GM19468 (cell line): ENCODE measurements around the gene USP9X.
"Not testable (repeated sequence)": the region's sequence is repeated elsewhere in the genome, so short reads cannot be mapped to it uniquely, and the experiment has no call there.

Source experiments
- ATAC-seq: cut with Tn5 transposase; IDR thresholded peaks from one replicate; pipeline ENCODE4 v1.9.1; 2021; ENCODE audit warnings: mild to moderate bottlenecking, moderate library complexity, moderate number of reproducible peaks; ENCODE audit not compliant: unreplicated experiment; ENCODE audit errors: extremely low read depth

Gene USP9X

DNA sequence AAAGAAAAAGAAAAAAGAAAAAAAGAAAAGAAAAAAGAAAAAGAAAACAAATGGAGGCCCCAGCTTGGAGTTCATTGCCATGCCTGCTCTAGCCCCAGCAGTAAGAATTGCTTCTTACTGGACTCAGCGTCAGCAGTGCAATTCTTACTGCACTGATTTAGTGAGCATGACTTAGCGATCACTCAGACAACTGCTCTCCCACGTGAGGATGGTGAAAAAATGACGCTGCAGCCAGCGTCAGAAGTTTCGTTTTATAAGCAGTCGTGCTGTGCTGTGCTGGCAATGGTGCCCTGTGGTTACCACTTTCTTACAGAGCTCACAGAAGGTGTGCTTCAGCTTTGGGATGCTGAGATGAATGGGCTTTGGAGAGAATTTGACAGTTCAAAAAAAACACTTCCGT lies 180.4 kb downstream of the USP9X start:
- no peak for ATAC-seq

DNA sequence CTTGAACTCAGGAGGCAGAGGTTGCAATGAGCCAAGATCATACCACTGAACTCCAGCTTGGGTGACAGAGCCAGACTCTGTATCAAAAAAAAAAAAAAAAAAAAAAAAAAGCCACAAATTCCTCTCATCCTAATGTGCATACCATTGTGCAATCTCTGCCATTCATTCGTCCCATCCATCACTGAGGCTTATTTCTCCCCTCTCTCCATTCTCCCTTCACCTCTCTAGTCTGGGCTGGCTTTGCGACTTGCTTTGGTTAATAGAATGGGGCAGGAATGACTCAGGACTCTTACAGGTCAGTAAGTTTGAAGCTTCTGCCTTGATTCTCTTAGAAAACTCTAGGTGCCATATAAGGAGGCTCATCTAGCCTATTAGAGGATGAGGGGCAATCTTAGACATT lies 188.4 kb downstream of the USP9X start:
- no peak for ATAC-seq

DNA sequence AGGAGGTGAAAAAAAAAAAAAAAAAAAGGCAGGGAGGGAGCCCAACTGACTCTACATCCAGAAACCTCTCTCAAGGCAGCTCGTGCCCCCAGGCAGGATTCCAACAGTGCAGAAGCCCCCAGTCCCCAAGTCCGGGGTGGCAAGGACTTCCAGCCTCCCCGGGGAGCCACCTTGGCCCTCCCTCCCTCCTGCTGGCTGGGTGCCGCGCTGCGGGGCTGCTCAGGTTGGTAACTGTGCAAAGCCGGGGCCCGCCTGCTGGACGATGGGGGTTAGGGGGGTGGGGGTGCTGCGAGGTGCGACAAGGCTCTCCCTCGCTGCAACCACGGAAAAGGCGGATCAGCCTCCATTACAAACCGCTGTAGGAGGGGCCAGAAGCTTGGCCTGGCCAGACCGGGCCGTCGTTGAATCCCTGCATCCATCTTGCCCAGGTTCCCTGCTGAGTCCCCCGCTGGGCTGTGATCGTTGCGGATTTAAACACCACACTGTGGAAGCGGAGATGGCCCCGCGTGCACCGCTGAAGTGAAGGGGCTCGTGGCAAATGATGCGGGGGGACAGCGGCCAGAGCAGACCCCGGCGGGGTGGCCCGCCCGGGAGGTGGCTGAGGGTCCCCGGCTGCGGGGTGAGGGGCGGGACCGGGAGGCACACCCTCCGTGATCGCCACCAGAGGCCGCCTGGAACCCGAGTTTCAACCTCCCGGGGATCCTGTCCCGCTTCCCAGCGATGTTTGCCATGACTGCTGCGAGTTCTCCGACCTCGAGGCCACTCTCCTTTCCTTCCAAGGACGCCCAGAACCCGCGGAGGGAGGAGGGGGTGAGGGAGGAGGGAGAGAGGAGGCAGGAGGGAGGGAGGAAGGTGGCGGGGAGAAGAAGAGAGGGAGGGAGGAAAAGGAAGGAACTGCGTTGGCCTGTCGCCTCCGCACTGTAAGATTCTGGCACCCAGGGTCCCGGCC lies 190.7 kb downstream of the USP9X start:
- ATAC-seq, result no peak

DNA sequence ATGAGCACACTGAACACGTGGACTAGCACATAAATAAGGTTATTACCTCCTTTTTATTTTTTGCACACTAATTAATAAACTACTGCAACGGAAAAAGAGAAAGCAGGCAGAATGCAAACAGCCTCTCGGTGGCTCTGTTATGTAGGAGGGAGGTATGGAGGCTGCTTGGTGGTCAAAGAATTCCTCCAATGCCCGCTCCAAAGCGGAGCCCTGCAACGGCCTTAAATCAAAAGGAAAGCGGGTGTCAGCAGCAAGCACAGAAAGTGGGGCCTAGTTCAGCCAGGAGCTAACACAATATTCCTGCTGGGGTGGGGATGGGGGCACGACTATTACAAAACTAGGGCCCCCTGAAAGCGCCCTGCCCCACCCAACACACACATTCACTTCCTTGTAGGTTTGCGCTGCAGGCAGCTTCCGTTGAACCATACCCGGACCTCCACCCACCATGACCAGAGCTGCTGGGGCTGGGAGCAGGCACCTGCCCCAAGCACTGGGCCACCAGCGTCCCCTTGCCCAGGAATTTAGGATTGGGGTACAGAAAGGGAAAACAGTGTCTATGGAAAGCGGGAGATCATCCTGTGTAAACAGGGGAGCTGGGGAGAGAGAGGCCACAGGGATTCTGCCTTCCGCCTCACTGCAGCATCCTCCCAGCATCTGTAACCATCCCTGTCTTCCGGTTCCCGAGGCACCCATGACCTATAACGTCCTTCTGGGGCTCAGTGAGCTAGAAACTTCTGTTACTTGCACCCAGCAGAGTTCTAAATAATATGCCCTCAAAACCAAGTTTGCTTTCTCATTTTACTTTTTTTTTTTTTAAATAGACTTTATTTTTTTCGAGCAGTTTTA lies 191.6 kb downstream of the USP9X start:
- no peak for ATAC-seq

DNA sequence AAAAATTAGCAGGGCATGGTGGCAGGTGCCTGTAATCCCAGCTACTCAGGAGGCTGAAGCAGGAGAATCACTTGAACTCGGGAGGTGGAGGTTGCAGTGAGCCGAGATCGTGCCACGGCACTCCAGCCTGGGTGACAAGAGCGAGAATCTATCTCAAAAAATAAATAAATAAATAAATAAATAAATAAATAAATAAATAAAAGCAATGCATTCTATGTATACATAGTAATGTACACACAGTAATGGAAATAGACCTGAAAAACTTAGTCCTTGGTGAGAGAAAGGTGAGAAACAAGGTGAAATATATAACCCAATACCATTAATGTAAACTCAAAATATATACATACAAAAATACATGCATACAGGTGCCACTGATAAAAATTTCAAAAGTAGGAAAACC lies 197.1 kb downstream of the USP9X start:
- ATAC-seq, result not testable (repeated sequence)

DNA sequence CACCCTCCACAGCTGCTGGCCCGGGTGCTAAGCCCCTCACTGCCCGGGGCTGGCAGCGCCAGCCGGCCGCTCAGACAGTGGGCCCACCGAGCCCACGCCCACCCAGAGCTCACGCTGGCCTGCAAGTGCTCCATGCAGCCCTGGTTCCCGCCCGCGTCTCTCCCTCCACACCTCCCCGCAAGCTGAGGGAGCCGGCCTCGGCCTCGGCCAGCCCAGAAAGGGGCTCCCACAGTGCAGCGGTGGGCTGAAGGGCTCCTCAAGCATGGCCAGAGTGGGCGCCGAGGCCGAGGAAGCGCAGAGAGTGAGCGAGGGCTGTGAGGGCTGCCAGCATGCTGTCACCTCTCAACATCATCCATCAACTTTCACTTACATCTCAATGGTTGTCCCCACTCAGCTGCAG lies 200.7 kb downstream of the USP9X start:
- not testable (repeated sequence) for ATAC-seq
